Adipocyte (in vitro differentiated cells): ENCODE measurements around the gene KHNYN.
A peak's percentile ranks its signal among the peaks of the same experiment; 100 is the strongest.
"Not testable (repeated sequence)": the region's sequence is repeated elsewhere in the genome, so short reads cannot be mapped to it uniquely, and the experiment has no call there.

Source experiments
- DNase-seq: peaks from one replicate; pipeline ENCODE4 v3.0.0-alpha.2; 2015; ENCODE audit warnings: low read depth
- H3K27me3 ChIP-seq: replicated peaks from 2 replicates; pipeline ENCODE4 v1.7.0; 2013; ENCODE audit warnings: mild to moderate bottlenecking, low read length, moderate library complexity; ENCODE audit not compliant: control insufficient read depth, insufficient read depth
- H3K36me3 ChIP-seq: 2 replicates; pipeline ENCODE4 v1.7.0; 2013; ENCODE audit warnings: low read length, mild to moderate bottlenecking, moderate library complexity; ENCODE audit not compliant: control insufficient read depth, insufficient read depth, severe bottlenecking
- H3K4me1 ChIP-seq: 2 replicates; pipeline ENCODE4 v1.7.0; 2013; ENCODE audit warnings: mild to moderate bottlenecking, low read length, moderate library complexity; ENCODE audit not compliant: control insufficient read depth, insufficient read depth
- H3K4me3 ChIP-seq: 2 replicates; pipeline ENCODE4 v1.7.0; 2013; ENCODE audit warnings: mild to moderate bottlenecking, low read length, moderate library complexity
- H3K9ac ChIP-seq: 2 replicates; pipeline ENCODE4 v1.7.0; 2013; ENCODE audit warnings: mild to moderate bottlenecking, low read length, moderate library complexity
- H3K9me3 ChIP-seq: 2 replicates; pipeline ENCODE4 v1.7.0; 2013; ENCODE audit warnings: mild to moderate bottlenecking, low read length, moderate library complexity; ENCODE audit not compliant: control insufficient read depth

Gene KHNYN

GRCh38 chr14:24465368-24465767 lies 35.6 kb downstream of the KHNYN start:
- Histone ChIP-seq H3K27me3 (no peaks in the 10 kb centered on the region), H3K9me3 (no peaks in the 10 kb centered on the region), H3K9ac (no peak overlapping the region), H3K4me1 (no peaks in the 10 kb centered on the region), H3K4me3 (no peak overlapping the region), H3K36me3 (no peaks in the 10 kb centered on the region)
- DNase-seq, result no peak

GRCh38 chr14:24465805-24466204 lies 36.1 kb downstream of the KHNYN start:
- Histone ChIP-seq H3K4me3 (no peak overlapping the region), H3K9me3 (no peaks in the 10 kb centered on the region), H3K4me1 (no peaks in the 10 kb centered on the region), H3K9ac (no peak overlapping the region), H3K27me3 (no peaks in the 10 kb centered on the region), H3K36me3 (no peaks in the 10 kb centered on the region)
- no peak for DNase-seq

- DNase-seq, H3K9ac ChIP-seq, H3K9me3 ChIP-seq, H3K4me1 ChIP-seq, H3K36me3 ChIP-seq, H3K27me3 ChIP-seq, H3K4me3 ChIP-seq: not testable (repeated sequence)
Measured at GRCh38 chr14:24470450-24470849, 40.7 kb downstream of the KHNYN start.

- no peaks in the 10 kb centered on the region for H3K27me3 ChIP-seq
- no peaks in the 10 kb centered on the region for H3K4me1 ChIP-seq
- H3K4me3 ChIP-seq, result no peak overlapping the region
Measured at GRCh38 chr14:24473211-24473610, 43.5 kb downstream of the KHNYN start.

GRCh38 chr14:24475261-24475660 lies 45.5 kb downstream of the KHNYN start:
- Histone ChIP-seq H3K9me3 (no peaks in the 10 kb centered on the region), H3K4me1 (no peaks in the 10 kb centered on the region), H3K9ac (no peak overlapping the region), H3K36me3 (peaks cover 6% of the 10 kb centered on the region), H3K27me3 (no peaks in the 10 kb centered on the region), H3K4me3 (no peak overlapping the region)
- DNase-seq, result no peak

More at GRCh38 chr14:24473211-24473610, 43.5 kb downstream of the KHNYN start:
- Histone ChIP-seq H3K9me3 (no peaks in the 10 kb centered on the region), H3K36me3 (peaks cover 6% of the 10 kb centered on the region), H3K9ac (no peak overlapping the region)
- DNase-seq, result no peak

GRCh38 chr14:24479999-24480398 lies 50.2 kb downstream of the KHNYN start:
- not testable (repeated sequence) for H3K36me3 ChIP-seq, H3K9ac ChIP-seq, H3K4me3 ChIP-seq, H3K27me3 ChIP-seq, H3K9me3 ChIP-seq, H3K4me1 ChIP-seq, DNase-seq

- Histone ChIP-seq H3K36me3 (no peaks in the 10 kb centered on the region), H3K4me1 (no peaks in the 10 kb centered on the region), H3K27me3 (no peaks in the 10 kb centered on the region), H3K4me3 (no peak overlapping the region), H3K9me3 (no peaks in the 10 kb centered on the region), H3K9ac (no peak overlapping the region)
- peak; percentile 13 for DNase-seq
Measured at GRCh38 chr14:24481622-24482324, 52.0 kb downstream of the KHNYN start.

- not testable (repeated sequence) for H3K36me3 ChIP-seq, H3K9ac ChIP-seq, H3K4me3 ChIP-seq, H3K9me3 ChIP-seq, H3K27me3 ChIP-seq, H3K4me1 ChIP-seq
- DNase-seq, result peak; percentile 7
Measured at GRCh38 chr14:24482699-24483303, 53.0 kb downstream of the KHNYN start.

GRCh38 chr14:24483604-24484252 lies 54.0 kb downstream of the KHNYN start:
- no peaks in the 10 kb centered on the region for H3K9me3 ChIP-seq
- H3K4me3 ChIP-seq, result no peak overlapping the region
- no peaks in the 10 kb centered on the region for H3K4me1 ChIP-seq
- DNase-seq, result no peak
- no peaks in the 10 kb centered on the region for H3K27me3 ChIP-seq
- no peak overlapping the region for H3K9ac ChIP-seq
- no peaks in the 10 kb centered on the region for H3K36me3 ChIP-seq
